Stimulated activated CD4-positive, alpha-beta T cell treated with anti-CD3 and anti-CD28 coated beads, Interleukin-1b, Interleukin-23, amount 100 ng/mL, for 24 hours (primary cell): ENCODE measurements around the gene BRF1.
"Not testable (repeated sequence)": the region's sequence is repeated elsewhere in the genome, so short reads cannot be mapped to it uniquely, and the experiment has no call there.

Source experiments
- DNase-seq, 4 experiments: peaks; one replicate each; pipeline ENCODE4 v3.0.0-alpha.2; 2020; ENCODE audit warnings: low read depth in 4 of 4, low spot score in 1 of 4

Gene BRF1, protein sequence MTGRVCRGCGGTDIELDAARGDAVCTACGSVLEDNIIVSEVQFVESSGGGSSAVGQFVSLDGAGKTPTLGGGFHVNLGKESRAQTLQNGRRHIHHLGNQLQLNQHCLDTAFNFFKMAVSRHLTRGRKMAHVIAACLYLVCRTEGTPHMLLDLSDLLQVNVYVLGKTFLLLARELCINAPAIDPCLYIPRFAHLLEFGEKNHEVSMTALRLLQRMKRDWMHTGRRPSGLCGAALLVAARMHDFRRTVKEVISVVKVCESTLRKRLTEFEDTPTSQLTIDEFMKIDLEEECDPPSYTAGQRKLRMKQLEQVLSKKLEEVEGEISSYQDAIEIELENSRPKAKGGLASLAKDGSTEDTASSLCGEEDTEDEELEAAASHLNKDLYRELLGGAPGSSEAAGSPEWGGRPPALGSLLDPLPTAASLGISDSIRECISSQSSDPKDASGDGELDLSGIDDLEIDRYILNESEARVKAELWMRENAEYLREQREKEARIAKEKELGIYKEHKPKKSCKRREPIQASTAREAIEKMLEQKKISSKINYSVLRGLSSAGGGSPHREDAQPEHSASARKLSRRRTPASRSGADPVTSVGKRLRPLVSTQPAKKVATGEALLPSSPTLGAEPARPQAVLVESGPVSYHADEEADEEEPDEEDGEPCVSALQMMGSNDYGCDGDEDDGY

DNA sequence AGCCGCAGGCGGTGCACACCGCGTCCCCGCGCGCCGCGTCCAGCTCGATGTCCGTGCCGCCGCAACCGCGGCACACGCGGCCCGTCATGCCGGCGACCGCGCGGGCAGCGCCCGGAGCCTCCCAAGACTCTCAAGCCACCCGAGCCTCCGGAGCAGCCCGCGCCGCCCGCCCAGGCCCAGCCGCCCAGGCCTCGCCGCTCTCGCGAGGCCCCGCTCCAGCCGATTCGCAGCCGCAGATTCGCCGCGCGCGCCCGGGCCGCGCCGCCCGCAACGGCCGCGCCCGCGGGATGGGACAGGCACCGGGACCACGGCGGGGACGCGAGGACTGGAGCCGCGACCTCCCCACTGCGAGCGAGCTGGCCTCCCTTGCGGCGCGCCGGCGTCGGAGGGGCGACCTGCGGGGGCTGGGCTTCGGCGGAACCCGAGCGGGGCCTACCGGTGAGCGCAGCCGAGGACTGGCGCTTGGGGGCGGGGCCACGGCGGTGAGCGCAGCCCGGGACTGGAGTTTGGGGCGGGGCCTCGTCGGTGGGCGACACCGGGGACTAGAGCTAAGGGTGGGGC lies at the start of gene BRF1:
TSS of gene BRF1 (minus strand) at position 460 of the 561 bp plus-strand sequence. CDS start at position 88, 372 bp downstream.
- DNase-seq, result peak; percentile 91 to 99 (median 96)

DNA sequence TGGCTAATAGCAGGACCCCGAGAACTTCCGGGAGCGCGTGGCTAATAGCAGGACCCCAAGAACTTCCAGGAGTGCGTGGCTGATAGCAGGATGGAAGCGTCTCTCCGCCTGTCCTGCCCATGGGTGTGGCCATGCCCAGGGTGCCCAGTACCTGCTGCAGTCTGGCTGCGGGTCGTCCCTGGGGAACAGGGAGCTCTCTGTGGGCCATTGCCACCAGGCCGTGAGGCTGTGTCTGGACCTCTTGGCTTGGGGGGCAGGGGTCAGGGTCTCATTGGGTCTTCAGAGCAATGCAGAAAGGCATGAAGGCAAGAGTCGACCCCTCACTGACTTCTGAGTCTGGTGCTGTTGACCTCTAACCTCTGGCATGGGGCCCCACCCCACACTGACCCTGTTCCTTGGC lies 49.2 kb upstream of the BRF1 start:
- no peak for DNase-seq

DNA sequence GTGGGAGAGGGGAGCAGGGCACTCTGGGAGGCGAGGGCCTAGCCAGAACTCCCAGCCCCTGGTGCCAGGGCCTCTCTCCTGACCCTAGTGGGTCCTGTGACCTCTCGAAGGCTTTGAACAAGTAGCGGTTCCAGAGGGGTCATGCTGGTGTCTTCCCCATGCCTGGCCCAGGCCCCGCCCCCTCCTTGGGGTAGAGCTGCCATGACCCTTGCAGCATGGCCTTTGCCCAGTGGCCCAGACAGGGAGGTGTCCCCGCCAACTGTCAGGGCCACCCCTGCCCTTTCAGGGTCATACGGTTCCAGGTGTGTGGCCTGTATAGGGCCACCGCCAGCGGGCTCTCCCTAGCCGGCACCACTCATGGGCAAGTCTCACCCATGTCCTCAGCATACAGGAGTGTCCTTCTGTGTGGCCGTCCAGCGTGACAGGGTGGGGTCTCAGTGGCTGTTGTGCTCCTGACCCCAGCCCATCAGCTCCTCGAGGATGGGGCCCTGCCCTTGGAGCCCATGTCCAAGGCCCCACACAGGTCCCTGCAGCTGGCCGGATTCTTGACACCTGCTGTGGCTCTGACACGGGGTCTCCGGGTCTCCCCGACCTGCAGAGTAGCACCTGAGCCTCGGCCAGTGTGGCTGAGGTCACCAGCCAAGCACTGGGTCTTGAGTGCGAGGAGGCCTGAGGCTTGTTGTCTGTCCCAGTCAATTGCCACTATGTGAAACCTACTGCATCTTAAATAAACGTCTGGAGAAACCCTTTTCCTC lies 48.3 kb upstream of the BRF1 start:
- DNase-seq, result no peak

DNA sequence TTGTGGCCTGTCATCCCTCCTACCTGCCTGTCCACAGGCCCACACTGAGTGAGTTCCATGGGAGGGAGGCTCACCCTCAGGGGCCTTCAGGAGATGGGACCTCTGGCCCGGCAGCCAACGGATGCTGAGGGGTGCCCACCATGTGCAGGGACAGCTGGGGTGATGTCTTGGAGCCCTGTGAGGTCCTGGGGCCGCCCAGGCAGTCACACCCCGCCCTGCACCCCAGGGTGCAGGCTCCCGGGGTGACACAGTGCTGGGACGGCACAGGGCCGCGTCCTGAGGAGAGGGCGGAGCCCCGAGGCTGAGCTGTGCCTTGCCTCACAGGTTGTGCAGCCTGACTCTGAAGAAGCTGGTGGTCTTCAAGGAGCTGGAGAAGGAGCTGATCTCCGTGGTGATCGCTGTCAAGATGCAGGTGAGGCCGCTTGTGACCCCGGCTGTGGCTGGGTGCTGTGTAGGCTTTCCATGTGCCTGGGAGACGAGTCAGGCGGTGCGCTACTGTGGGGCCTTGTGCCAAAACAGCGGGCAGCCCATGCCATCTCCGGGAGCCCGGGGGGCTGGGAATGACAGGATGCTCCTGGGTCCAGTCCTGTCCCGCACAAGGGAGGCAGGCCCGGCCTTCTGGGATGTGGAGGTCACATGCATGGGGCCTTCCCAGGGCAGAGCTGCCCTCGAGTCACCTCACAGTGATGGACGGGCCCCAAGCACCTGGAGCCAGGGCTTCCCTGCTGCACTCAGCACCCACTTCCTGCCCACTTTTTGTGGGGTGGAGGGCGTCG lies 47.6 kb upstream of the BRF1 start:
- no peak for DNase-seq

DNA sequence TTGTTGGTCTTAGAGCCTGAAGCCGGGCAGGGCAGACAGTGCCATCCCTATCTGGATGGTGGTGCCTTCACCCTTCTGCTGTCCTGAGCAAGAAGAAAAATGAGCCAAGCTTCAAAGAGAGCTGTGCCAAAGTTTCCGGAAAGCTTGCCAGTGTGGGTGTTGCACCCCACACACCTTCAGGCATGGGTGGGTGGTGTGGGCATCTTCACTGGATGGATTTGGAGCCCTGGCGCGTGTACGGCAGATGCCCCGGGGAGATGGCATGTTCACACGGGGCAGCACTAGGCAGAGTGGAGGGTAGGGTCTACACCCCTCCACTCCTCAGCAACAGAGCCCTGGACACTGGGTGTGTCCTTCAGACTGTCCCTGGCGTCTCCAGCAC lies 46.8 kb upstream of the BRF1 start:
- DNase-seq, result no peak

DNA sequence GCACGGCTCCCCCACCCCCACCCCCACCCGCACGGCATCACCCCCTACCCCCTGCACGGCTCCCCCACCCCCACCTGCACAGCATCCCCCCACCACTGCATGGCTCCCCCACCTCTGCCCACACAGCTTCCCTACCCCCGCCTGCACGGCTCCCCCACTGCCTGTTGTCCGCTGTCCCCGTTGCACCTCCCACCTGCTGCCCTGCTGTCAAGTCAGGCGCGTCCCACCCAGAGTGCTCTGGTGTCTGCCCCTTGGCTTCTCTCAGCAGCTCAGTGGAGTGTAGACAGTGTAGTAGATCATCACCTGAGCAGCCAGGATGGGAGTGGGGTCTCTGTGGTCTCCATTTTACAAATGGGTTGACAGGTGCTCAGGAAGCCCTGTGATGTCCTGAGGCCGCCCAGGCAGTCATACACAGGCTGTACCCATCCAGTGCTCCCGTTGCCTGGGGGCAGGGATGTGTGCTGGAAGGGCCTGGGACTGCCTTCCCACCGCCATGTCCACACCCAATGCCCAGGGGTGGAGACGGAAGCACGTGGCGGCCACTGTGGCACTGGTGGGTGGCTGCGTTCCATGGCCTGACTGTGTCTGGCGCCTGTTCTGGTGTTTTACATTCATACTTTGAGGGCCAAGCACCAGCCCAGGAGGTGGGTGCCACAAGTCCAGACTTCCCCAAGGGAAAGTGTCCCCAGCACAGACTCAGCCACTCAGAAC lies 46.2 kb upstream of the BRF1 start:
- DNase-seq, result no peak

DNA sequence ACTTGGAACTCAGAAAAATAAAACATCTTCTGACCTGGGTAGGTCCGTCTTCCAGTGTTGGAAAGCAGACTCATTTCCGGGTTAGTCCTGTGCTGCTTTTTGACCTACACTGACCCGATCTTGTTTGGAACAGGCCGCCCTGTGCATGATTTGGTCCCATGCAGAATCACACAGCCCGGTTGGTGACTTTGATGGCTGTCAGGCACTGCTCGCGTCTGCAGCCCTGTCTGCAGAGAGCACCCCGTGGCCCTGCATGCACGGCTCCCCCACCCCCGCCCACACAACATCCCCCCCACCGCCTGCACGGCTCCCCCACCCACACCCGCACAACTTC lies 45.4 kb upstream of the BRF1 start:
- no peak for DNase-seq

DNA sequence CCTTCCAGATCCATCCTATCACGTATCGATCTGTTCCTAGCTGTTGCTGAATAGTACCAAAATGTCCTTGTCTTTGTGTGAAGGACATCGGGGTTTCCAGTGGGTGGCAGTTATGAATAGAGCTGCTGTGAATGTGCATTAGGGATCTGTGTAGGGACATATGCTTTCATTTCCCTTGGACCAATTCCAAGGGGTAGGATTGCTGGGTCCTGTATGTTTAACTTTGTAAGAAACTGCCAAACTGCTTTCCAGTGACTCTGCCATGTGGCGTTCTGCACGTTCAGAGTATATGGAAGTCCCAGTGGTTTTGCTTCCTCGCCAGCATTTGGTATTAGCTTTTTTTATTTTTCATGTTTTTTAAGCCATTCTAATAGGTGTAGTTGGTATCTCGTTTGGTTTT lies 42.4 kb upstream of the BRF1 start:
- no peak for DNase-seq

DNA sequence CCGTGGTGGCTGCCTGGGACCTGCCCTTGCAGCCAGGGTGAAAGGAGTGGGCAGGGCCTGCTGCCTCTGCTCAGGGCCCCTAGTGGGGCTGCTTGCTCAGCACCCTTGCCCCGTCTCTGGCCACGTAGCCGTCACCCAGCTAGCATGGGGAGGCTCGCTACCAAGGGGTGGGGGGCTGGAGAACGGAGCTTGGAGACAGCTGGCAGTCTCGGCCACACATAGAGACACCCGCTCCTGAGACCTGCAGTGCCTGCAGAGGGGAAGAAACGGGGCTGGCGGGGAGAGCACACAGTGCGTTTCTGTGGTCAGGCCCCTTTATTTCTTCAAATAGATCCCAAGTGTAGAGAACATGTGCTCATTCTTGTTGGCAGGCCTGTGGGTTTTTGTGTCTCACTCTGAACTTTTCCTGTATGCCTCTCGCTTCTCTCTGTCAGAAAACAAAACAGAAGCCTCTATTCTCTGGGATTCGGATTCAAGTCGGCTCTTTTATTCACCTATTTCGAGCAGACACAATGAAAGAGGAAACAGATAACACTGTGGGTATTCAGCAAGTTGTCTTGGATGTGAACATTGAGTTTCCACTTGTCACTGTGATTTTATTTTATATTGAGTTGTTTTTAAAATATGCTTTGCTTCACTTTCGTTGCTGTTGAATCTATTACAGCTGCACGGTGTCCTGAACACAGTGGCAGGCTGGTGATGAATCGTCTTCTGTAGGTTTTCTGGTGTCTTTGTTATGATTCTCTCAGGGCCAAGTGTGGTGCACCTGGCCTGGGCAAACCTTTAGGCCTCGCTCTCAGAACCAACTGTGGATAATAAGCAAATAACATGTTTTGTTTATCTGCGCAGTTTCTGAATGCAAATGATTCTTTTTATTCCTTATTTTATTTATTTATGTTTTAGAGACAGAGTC lies 40.3 kb upstream of the BRF1 start:
- DNase-seq, result no peak

DNA sequence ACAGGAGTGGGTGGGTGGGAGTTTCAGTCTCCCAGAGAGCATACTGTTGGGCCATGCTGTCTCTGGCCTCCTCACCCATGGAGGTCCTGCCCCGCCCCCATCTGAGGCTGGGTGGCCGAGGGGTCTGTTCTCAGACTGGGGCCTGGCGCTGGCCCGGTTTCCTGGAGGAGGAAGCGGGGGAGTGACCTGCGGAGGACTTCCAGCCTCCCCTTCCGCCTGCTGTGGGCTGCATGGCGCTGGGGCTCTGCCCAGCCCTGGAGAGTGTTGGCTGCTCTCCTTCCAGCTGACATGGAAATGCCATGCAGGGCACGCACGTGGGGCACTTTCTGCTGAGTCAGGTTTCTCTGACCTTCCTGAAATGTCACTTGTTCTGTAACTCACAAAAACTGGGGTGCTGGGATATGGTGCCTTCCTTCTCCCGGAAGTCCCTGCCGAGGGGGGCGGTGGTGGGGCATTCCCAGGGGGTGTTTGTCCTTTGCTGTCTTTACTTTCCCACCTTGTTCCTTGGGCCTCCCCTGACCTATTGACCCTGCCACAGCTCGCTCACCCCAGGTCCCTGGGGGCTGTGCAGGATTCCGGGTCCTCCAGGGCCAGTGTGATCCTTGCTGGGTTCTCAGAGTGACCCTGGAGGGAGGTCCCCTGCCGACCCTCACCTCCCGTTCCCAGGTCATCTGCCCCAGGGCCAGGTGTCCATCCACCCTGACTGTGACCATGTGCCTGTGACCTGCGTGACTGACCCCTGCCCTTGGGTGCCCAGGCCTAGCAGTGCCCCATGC lies 37.4 kb upstream of the BRF1 start:
- no peak for DNase-seq

DNA sequence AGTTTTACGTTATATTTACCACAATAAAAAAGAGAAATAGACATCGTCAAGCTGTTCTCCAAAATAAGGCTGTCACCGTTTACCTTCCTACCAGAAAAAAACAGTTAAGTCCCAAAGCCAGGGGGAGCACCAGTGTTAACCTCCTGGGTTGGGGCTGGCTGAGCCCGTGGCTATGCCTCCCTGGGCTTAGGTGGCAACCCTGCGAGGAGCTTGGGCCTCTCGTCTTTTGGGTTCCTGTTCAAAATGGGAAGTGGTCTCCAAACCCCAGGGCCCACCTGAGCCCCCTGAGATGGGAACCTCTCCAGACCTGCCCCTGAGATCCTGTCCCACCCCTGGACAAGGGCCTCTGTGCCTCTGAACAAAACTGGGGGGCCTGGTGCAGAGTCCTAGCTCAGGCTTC lies 36.6 kb upstream of the BRF1 start:
- DNase-seq, result no peak

DNA sequence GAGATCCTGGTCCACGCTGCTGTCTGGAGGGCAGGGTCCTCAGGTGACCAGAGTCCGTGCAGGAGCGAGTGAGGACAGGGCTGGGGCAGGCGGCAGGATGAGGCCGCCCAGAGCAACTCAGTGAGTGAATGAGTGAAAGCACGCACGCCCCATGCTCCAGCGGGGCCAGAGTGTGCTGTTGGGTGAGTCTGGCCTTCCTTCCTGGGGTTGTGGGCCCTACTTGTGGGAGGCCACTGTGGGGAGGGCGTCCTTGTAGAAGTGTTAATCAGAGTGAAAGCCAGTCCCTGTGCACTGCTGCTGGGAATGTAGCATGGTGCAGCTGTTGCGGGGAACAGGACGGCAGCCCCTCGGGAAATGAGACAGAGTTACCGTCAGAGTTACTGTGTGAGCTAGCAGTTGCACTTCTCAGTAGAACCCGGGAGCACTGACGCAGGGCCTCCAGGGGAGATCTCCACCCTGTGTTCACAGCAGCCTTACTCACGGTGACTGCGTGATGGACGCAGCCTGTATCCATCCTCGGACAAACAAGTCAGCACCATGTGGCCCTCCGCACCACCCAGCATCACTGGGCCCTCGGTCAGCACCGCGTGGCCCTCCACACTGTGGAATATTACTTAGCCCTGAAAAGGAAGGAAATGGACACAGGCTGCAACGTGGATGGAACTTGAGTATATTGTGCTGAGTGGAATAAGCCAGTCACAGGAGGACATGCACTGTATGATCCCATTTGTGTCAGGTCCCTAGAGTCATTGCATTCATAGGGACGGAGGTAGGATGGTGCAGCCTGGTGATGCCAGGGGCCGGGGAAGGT lies 35.9 kb upstream of the BRF1 start:
- DNase-seq, result no peak

DNA sequence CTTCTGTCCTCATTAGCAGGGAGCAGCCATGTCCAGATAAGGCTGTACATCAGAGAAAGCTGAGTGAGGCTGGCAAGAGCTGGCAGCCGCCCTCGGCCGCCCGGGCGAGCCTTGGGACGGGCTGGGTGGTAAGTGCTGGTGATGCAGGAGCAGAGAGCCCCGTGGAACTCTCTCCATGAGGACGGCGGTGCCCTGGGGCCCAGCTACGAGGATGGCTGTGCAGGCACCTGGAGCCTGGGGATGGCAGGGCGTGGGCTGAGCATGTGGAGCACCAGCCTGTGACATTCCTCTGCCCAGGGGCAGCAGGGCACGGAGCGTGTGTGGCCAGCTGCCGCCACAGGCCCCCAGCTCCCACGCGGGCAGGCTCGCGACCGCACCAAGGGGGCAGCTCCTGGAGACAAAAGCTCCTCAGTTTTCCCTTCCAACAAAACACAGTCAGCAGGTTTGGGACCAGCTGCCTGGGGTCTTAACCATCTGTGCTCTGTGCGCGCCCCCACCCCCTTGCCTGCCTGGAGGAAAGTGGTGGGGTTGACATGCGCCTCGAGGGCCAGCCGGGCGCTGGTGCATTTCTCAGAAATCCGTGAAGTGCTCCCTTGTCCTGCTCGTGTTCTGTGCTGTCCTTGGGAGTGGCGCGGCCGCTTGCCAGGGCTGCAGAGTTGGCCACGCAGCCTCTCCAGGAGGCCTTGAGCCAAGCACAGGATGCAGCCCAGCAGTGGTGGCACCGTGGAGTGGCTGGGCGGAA lies 35.1 kb upstream of the BRF1 start:
- no peak for DNase-seq

DNA sequence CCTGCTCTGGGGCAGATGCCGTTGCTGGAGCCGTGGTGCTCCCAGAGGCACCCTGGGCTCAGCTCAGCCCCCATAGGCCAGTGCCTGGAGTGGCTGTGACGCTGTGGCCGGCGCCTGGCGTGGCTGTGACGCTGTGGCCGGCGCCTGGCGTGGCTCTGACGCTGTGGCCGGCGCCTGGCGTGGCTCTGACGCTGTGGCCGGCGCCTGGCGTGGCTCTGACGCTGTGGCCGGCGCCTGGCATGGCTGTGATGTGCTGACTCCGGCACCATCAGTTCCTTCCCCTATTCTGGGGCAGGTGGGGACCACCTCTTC lies 34.4 kb upstream of the BRF1 start:
- not testable (repeated sequence) for DNase-seq

DNA sequence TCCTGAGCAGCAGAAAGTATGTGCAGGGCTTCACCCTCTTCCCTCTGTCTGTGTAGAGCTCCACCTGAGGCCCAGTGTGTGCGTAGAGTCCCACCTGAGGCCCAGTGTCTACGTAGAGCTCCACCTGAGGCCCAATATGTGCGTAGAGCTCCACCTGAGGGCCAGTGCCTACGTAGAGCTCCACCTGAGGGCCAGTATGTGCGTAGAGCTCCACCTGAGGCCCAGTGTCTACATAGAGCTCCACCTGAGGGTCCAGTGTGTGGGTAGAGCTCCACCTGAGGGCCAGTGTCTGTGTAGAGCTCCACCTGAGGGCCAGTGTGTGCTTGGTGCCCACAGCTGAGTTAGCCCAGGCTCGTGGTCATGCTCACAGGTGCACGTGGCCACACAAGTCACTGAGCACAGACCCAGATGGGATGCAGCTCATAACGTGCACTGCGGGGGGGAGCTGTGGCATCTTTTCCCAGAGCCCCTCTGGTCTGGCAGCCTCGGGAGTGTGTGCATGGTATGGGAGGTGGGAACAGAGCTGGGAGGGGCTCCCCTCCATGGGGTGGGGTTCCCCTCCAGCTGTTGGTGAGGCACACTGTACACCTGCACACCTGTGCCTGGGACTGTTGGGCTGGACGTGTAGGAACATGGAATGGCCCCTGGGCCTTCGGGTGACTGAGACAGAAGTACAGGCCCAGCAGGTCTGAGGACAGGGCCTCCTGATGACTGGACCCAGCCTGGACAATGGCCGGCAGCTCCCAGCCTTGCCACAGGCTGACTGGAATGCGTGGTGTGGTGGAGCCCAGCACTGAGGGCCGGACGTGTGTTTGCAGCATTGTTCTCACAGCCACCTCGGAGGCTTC lies 33.8 kb upstream of the BRF1 start:
- DNase-seq, result no peak

DNA sequence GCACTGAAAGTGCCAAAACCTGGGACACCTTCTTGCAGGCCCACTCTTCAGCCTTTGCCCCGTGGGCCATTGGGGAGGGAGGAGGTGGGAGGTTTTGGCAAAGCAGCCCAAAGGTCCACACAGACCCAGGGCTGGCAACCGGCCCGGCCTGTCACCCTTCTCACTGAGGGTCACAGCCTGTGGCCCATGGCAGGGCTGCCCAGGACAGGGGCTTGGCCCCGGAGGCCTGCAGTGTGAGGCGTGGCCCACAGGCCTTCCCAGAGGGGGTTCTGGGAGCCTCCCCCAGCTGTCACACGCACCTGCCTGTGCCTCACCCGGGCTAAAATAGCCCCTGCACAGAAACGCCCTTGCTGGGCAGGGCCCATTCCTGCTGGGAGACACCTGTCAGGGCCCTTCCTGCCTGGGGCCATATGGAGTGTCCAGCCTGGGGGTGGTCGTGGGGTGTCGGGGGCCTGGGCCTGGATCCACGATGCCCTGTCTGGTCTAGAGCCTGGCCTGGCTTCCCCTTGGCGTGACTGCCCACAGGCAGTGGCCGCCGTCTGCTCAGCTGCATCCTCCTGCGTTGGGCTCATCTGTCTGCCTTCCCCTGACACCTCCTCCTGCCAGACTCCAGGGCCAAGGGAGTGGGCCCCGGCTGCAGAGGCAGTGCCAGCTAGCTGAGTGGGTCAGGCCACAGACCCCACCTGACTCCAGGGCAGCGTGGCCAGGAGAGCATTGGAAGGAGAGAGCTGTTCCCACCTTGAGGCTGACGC lies 33.0 kb upstream of the BRF1 start:
- DNase-seq, result no peak
